ENCODE data around the gene SRF. TPM values are rescaled to one million over a fixed set of nuclear protein-coding genes. Genes with fewer than 3 reads are reported as not detected.

Gene SRF
- total RNA-seq, 1 donor from 2014 or later, result 31.3 TPM

DNA sequence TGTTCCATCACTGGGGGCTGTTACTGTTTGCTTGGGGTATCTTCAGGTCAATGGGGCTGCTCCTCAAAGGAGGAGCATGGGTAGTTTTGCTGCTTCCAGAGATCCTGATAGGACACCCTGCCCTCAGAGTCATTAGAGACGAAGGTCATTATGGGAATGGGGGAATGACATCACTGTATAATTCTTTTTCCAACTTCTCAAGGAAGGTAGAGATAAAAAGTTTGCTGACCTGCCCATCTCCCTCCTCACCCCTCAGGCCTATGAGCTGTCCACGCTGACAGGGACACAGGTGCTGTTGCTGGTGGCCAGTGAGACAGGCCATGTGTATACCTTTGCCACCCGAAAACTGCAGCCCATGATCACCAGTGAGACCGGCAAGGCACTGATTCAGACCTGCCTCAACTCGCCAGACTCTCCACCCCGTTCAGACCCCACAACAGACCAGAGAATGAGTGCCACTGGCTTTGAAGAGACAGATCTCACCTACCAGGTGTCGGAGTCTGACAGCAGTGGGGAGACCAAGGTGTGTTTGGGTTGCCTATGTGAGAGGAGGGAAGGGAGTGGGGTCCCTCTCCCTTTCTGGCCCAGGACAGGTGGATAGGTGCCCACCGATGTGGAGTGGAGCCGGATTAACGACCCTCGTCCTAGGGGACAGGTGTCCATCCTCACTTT lies 2.7 kb downstream of the SRF start:
- DNase-seq (ENCODE audit: low spot score), result no peak
- H3K4me1 Mint-ChIP-seq (ENCODE audit: unreplicated experiment), result peaks cover 31% of the 10 kb centered on the region
- peaks cover 24% of the 10 kb centered on the region for H3K36me3 Mint-ChIP-seq (ENCODE audit: low read depth, unreplicated experiment)
- H3K27me3 Mint-ChIP-seq (ENCODE audit: unreplicated experiment), result peaks cover 9% of the 10 kb centered on the region
- peak overlapping the region; percentile 83 for H3K27ac Mint-ChIP-seq (ENCODE audit: unreplicated experiment)
- TF ChIP-seq CTCF (IDR thresholded peaks at IDR 0.05; ENCODE audit: unreplicated experiment), result no peak
- H3K9me3 Mint-ChIP-seq (ENCODE audit: unreplicated experiment), result no peaks in the 10 kb centered on the region
- H3K4me3 Mint-ChIP-seq (ENCODE audit: unreplicated experiment), result peak overlapping the region; percentile 81

DNA sequence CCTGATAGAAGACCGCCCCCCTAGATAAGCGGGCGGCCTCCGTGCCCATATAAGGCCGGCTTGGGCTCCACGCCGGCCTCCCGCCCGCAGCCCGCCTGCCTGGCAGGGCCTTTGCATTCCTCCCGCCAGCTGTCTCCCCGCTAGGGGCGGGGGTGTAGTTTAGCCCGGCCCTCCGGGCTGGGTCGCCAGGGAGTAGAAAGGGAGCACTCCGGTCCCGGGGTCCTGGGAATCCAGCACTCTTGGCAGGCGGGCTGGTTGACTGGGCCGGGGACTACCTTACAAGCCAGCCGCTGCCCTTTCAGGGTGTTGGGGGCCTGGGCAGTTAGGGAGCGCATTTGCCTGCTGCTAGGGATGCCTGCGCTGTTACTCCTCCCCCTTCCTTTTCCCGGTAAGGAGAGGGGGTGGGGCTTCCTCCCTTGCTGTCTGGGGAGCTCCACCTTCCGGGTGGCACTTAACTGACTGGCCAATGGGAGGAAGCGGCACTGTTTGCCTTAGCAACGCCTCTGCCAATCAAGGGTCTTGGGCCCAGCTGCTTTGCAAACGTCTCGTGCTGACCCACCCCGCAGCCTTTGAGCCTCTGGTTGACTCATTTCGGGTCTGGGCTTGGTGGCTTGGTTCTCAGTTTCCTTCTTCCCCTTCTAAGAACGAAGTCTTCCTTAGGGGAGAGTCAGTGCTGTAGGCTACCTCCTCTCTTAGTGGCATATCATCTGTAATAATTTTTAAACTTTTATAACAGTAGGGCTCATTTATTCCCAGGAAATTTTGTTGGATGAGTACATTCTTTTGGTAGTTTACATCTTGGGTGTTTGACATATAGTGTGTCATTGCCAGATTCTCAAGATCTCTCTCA lies 3.4 kb downstream of the SRF start:
- Mint-ChIP-seq H3K36me3 (ENCODE audit: low read depth, unreplicated experiment) (peaks cover 24% of the 10 kb centered on the region), H3K27ac (ENCODE audit: unreplicated experiment) (peak overlapping the region; percentile 94), H3K27me3 (ENCODE audit: unreplicated experiment) (peaks cover 9% of the 10 kb centered on the region), H3K4me1 (ENCODE audit: unreplicated experiment) (peaks cover 31% of the 10 kb centered on the region), H3K9me3 (ENCODE audit: unreplicated experiment) (no peaks in the 10 kb centered on the region), H3K4me3 (ENCODE audit: unreplicated experiment) (peak overlapping the region; percentile 56)
- peak; percentile 91 for DNase-seq (ENCODE audit: low spot score)
- no peak for TF ChIP-seq CTCF (IDR thresholded peaks at IDR 0.05; ENCODE audit: unreplicated experiment)

- Mint-ChIP-seq H3K27ac (ENCODE audit: unreplicated experiment) (peak overlapping the region; percentile 61), H3K27me3 (ENCODE audit: unreplicated experiment) (peaks cover 6% of the 10 kb centered on the region), H3K9me3 (ENCODE audit: unreplicated experiment) (no peaks in the 10 kb centered on the region), H3K4me3 (ENCODE audit: unreplicated experiment) (peak overlapping the region; percentile 53), H3K36me3 (ENCODE audit: low read depth, unreplicated experiment) (peaks cover 24% of the 10 kb centered on the region), H3K4me1 (ENCODE audit: unreplicated experiment) (peaks cover 24% of the 10 kb centered on the region)
- no peak for DNase-seq (ENCODE audit: low spot score)
- TF ChIP-seq CTCF (IDR thresholded peaks at IDR 0.05; ENCODE audit: unreplicated experiment), result no peak
These were observed 4.8 kb downstream of the SRF start for GRCh38 chr6:43175676-43176422.

DNA sequence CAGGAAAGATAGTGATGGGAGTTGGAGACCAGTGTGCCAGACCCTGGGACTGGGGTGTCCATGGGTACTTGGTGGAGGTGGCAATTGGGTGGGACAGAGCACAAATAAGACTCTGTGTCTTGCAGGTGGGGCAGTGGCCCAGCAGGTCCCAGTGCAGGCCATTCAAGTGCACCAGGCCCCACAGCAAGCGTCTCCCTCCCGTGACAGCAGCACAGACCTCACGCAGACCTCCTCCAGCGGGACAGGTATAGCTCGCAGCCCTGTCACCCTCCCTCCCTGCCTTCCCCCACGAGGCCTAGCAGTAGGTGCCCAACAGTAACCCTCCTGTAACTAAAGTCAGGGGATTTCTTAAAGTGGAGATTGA lies 5.3 kb downstream of the SRF start:
- TF ChIP-seq CTCF (IDR thresholded peaks at IDR 0.05; ENCODE audit: unreplicated experiment), result no peak
- no peak overlapping the region for H3K4me3 Mint-ChIP-seq (ENCODE audit: unreplicated experiment)
- no peaks in the 10 kb centered on the region for H3K9me3 Mint-ChIP-seq (ENCODE audit: unreplicated experiment)
- peak overlapping the region; percentile 57 for H3K27ac Mint-ChIP-seq (ENCODE audit: unreplicated experiment)
- DNase-seq (ENCODE audit: low spot score), result no peak
- peaks cover 28% of the 10 kb centered on the region for H3K4me1 Mint-ChIP-seq (ENCODE audit: unreplicated experiment)
- peaks cover 9% of the 10 kb centered on the region for H3K27me3 Mint-ChIP-seq (ENCODE audit: unreplicated experiment)
- peaks cover 29% of the 10 kb centered on the region for H3K36me3 Mint-ChIP-seq (ENCODE audit: low read depth, unreplicated experiment)

Measured in endothelial cell (in vitro differentiated cells).